ENCODE results near the gene KDM6A. TPM values are rescaled to one million over a fixed set of nuclear protein-coding genes. Genes with fewer than 3 reads are reported as not detected.

Gene KDM6A
- polyA plus RNA-seq, 1 donor (not counting 4 experiments of a cell fraction or from before 2014, with no cell fraction given), result 64.2 TPM

- no peaks in the 10 kb centered on the region for H3K27me3 ChIP-seq (ENCODE audit: control insufficient read depth, extremely low read depth, insufficient read depth, low read length)
- TF ChIP-seq EZH2 (IDR thresholded peaks at IDR 0.05; ENCODE audit: low read length), result no peak
- no peak for TF ChIP-seq CTCF (optimal IDR thresholded peaks at IDR 0.05 in 1 of 3, IDR thresholded peaks at IDR 0.05 in 1 of 3, conservative IDR thresholded peaks at IDR 0.05 in 1 of 3; ENCODE audit: extremely low read depth in 1 of 3, insufficient read depth in 2 of 3, low read length in 3 of 3)
- dilution Hi-C loops (cut with MboI; ENCODE audit: extremely low pct_ligation_motif_present, low sequenced_read_pairs), result no loop called here
- H3K9me1 ChIP-seq (ENCODE audit: control insufficient read depth, extremely low read depth, insufficient read depth, low read length), result no peaks in the 10 kb centered on the region
- no peaks in the 10 kb centered on the region for H4K20me1 ChIP-seq (ENCODE audit: control insufficient read depth, extremely low read depth, insufficient read depth, low read length)
- H3K9ac ChIP-seq (ENCODE audit: control insufficient read depth, extremely low read depth, insufficient read depth, low read length), result no peak overlapping the region
- H3K79me2 ChIP-seq (ENCODE audit: control insufficient read depth, insufficient read depth, low read length), result peaks cover 86% of the 10 kb centered on the region
- no peaks in the 10 kb centered on the region for H3K4me1 ChIP-seq (ENCODE audit: control insufficient read depth, extremely low read depth, insufficient read depth, low read length)
- peaks cover 8 to 21% of the 10 kb centered on the region in 2 experiments for H3K36me3 ChIP-seq (ENCODE audit: control insufficient read depth in 2 of 2, extremely low read depth in 1 of 2, insufficient read depth in 2 of 2, low read length in 2 of 2)
- no peaks in the 10 kb centered on the region for H3K9me3 ChIP-seq (ENCODE audit: control insufficient read depth, low read depth, low read length)
- no peak overlapping the region for H3K27ac ChIP-seq (ENCODE audit: control insufficient read depth, insufficient read depth, low read length)
- H2AFZ ChIP-seq (ENCODE audit: control insufficient read depth, low read length), result no peak overlapping the region
- DNase-seq (ENCODE audit: low read depth, low spot score) (no peak), FAIRE-seq (no peak)
- H3K4me3 ChIP-seq (ENCODE audit: control insufficient read depth in 2 of 3, extremely low read depth in 1 of 3, insufficient read depth in 2 of 3, low read depth in 1 of 3, low read length in 3 of 3), result no peak overlapping the region
- no peak overlapping the region for H3K4me2 ChIP-seq (ENCODE audit: control insufficient read depth, extremely low read depth, insufficient read depth, low read depth, low read length)
These were observed 94.2 kb downstream of the KDM6A start for GRCh38 chrX:44967221-44967620.

- Histone ChIP-seq H3K4me2 (ENCODE audit: control insufficient read depth, extremely low read depth, insufficient read depth, low read depth, low read length) (no peak overlapping the region), H3K9me3 (ENCODE audit: control insufficient read depth, low read depth, low read length) (no peaks in the 10 kb centered on the region), H3K9me1 (ENCODE audit: control insufficient read depth, extremely low read depth, insufficient read depth, low read length) (no peaks in the 10 kb centered on the region), H2AFZ (ENCODE audit: control insufficient read depth, low read length) (no peak overlapping the region), H3K9ac (ENCODE audit: control insufficient read depth, extremely low read depth, insufficient read depth, low read length) (no peak overlapping the region), H3K27ac (ENCODE audit: control insufficient read depth, insufficient read depth, low read length) (no peak overlapping the region), H3K79me2 (ENCODE audit: control insufficient read depth, insufficient read depth, low read length) (peaks cover 78% of the 10 kb centered on the region), H3K4me1 (ENCODE audit: control insufficient read depth, extremely low read depth, insufficient read depth, low read length) (peaks cover 18% of the 10 kb centered on the region), H3K27me3 (ENCODE audit: control insufficient read depth, extremely low read depth, insufficient read depth, low read length) (no peaks in the 10 kb centered on the region), H3K36me3 (ENCODE audit: control insufficient read depth in 2 of 2, extremely low read depth in 1 of 2, insufficient read depth in 2 of 2, low read length in 2 of 2) (peaks cover 0 to 2% of the 10 kb centered on the region in 2 experiments), H4K20me1 (ENCODE audit: control insufficient read depth, extremely low read depth, insufficient read depth, low read length) (no peaks in the 10 kb centered on the region), H3K4me3 (ENCODE audit: control insufficient read depth in 2 of 3, extremely low read depth in 1 of 3, insufficient read depth in 2 of 3, low read depth in 1 of 3, low read length in 3 of 3) (no peak overlapping the region)
- no peak for DNase-seq (ENCODE audit: low read depth, low spot score)
- dilution Hi-C loops (cut with MboI; ENCODE audit: extremely low pct_ligation_motif_present, low sequenced_read_pairs), result no loop called here
- TF ChIP-seq CTCF (optimal IDR thresholded peaks at IDR 0.05 in 1 of 3, IDR thresholded peaks at IDR 0.05 in 1 of 3, conservative IDR thresholded peaks at IDR 0.05 in 1 of 3; ENCODE audit: extremely low read depth in 1 of 3, insufficient read depth in 2 of 3, low read length in 3 of 3) (no peak), EZH2 (IDR thresholded peaks at IDR 0.05; ENCODE audit: low read length) (no peak)
- FAIRE-seq, result peak; percentile 23
These were observed 97.7 kb downstream of the KDM6A start for GRCh38 chrX:44970709-44971108.
